Measurements from ENCODE around the gene FAHD2A. TPM values are rescaled to one million over a fixed set of nuclear protein-coding genes. Genes with fewer than 3 reads are reported as not detected.

FAHD2A gene
- total and polyA plus RNA-seq, 2 experiments from 2014 or later = 27.6 to 51.0 TPM

DNA sequence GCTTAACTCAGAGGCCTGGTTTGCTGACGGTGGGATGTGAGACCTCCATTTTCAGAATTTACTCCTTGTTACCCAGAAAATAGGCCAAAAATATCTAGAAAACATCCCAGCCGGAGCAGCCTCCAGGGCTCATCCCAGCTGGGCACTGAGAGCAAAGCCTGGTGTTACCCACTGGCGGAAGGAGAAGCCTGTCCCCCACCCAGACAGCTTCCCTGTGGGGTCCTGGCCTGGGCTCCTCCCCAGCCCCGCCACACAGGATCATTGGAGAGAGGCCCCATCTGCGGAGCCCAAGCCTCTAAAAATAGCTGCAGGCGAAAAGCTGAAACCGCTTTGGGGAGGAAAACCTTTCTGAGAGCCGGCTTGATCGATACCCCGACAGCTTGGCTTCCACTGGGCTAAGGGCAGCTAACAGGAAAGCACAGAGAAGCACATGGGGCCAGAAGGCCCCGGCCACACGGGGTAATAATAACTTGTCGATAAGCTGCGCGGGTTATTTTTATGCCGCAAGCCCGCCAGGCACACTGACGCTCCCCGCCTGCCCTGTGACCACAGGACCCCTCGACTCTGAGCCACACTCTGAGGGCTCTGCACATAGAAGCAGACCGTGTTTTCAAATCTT is 26.9 kb upstream of the FAHD2A start:
- no peak overlapping the region for H3K4me3 Mint-ChIP-seq
- no peaks in the 10 kb centered on the region; the same call in 1 of the 2 replicates for H3K27me3 ChIP-seq (ENCODE audit: insufficient read depth)
- no peaks in the 10 kb centered on the region for H3K79me2 ChIP-seq (replicated peaks; ENCODE audit: insufficient read depth)
- no peaks in the 10 kb centered on the region; the same call in 1 of the 2 replicates for H3K4me1 ChIP-seq (ENCODE audit: insufficient read depth)
- H3F3A ChIP-seq (replicated peaks; ENCODE audit: low read depth) = no peaks in the 10 kb centered on the region
- no peak overlapping the region for H3K4me2 ChIP-seq
- TF ChIP-seq, protein P1, sequence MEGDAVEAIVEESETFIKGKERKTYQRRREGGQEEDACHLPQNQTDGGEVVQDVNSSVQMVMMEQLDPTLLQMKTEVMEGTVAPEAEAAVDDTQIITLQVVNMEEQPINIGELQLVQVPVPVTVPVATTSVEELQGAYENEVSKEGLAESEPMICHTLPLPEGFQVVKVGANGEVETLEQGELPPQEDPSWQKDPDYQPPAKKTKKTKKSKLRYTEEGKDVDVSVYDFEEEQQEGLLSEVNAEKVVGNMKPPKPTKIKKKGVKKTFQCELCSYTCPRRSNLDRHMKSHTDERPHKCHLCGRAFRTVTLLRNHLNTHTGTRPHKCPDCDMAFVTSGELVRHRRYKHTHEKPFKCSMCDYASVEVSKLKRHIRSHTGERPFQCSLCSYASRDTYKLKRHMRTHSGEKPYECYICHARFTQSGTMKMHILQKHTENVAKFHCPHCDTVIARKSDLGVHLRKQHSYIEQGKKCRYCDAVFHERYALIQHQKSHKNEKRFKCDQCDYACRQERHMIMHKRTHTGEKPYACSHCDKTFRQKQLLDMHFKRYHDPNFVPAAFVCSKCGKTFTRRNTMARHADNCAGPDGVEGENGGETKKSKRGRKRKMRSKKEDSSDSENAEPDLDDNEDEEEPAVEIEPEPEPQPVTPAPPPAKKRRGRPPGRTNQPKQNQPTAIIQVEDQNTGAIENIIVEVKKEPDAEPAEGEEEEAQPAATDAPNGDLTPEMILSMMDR (conservative IDR thresholded peaks at IDR 0.05; ENCODE audit: low read depth in 2 of 2) = no peak
- TF ChIP-seq EZH2 (IDR thresholded peaks at IDR 0.05; ENCODE audit: low read depth, unreplicated experiment) = no peak
- no peak for TF ChIP-seq STAT1 (IDR thresholded peaks at IDR 0.05; ENCODE audit: unreplicated experiment)
- no peak for TF ChIP-seq CREB1 (CRISPR knock-in tag; IDR thresholded peaks at IDR 0.05; ENCODE audit: low read depth)
- TF ChIP-seq, protein P2, sequence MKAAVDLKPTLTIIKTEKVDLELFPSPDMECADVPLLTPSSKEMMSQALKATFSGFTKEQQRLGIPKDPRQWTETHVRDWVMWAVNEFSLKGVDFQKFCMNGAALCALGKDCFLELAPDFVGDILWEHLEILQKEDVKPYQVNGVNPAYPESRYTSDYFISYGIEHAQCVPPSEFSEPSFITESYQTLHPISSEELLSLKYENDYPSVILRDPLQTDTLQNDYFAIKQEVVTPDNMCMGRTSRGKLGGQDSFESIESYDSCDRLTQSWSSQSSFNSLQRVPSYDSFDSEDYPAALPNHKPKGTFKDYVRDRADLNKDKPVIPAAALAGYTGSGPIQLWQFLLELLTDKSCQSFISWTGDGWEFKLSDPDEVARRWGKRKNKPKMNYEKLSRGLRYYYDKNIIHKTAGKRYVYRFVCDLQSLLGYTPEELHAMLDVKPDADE (IDR thresholded peaks at IDR 0.05) = no peak
- TF ChIP-seq, protein P3, sequence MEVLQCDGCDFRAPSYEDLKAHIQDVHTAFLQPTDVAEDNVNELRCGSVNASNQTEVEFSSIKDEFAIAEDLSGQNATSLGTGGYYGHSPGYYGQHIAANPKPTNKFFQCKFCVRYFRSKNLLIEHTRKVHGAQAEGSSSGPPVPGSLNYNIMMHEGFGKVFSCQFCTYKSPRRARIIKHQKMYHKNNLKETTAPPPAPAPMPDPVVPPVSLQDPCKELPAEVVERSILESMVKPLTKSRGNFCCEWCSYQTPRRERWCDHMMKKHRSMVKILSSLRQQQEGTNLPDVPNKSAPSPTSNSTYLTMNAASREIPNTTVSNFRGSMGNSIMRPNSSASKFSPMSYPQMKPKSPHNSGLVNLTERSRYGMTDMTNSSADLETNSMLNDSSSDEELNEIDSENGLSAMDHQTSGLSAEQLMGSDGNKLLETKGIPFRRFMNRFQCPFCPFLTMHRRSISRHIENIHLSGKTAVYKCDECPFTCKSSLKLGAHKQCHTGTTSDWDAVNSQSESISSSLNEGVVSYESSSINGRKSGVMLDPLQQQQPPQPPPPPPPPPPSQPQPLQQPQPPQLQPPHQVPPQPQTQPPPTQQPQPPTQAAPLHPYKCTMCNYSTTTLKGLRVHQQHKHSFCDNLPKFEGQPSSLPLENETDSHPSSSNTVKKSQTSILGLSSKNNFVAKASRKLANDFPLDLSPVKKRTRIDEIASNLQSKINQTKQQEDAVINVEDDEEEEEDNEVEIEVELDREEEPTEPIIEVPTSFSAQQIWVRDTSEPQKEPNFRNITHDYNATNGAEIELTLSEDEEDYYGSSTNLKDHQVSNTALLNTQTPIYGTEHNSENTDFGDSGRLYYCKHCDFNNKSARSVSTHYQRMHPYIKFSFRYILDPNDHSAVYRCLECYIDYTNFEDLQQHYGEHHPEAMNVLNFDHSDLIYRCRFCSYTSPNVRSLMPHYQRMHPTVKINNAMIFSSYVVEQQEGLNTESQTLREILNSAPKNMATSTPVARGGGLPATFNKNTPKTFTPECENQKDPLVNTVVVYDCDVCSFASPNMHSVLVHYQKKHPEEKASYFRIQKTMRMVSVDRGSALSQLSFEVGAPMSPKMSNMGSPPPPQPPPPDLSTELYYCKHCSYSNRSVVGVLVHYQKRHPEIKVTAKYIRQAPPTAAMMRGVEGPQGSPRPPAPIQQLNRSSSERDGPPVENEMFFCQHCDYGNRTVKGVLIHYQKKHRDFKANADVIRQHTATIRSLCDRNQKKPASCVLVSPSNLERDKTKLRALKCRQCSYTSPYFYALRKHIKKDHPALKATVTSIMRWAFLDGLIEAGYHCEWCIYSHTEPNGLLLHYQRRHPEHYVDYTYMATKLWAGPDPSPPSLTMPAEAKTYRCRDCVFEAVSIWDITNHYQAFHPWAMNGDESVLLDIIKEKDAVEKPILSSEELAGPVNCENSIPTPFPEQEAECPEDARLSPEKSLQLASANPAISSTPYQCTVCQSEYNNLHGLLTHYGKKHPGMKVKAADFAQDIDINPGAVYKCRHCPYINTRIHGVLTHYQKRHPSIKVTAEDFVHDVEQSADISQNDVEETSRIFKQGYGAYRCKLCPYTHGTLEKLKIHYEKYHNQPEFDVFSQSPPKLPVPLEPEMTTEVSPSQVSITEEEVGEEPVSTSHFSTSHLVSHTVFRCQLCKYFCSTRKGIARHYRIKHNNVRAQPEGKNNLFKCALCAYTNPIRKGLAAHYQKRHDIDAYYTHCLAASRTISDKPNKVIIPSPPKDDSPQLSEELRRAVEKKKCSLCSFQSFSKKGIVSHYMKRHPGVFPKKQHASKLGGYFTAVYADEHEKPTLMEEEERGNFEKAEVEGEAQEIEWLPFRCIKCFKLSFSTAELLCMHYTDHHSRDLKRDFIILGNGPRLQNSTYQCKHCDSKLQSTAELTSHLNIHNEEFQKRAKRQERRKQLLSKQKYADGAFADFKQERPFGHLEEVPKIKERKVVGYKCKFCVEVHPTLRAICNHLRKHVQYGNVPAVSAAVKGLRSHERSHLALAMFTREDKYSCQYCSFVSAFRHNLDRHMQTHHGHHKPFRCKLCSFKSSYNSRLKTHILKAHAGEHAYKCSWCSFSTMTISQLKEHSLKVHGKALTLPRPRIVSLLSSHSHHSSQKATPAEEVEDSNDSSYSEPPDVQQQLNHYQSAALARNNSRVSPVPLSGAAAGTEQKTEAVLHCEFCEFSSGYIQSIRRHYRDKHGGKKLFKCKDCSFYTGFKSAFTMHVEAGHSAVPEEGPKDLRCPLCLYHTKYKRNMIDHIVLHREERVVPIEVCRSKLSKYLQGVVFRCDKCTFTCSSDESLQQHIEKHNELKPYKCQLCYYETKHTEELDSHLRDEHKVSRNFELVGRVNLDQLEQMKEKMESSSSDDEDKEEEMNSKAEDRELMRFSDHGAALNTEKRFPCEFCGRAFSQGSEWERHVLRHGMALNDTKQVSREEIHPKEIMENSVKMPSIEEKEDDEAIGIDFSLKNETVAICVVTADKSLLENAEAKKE (CRISPR knock-in tag; IDR thresholded peaks at IDR 0.05) = no peak
- no peak for TF ChIP-seq ZNF331 (CRISPR knock-in tag; IDR thresholded peaks at IDR 0.05; ENCODE audit: low read depth)
- no peak for TF ChIP-seq EZH2phosphoT487 (IDR thresholded peaks at IDR 0.05; ENCODE audit: unreplicated experiment)
- no peak for TF ChIP-seq NANOG (IDR thresholded peaks at IDR 0.05; ENCODE audit: borderline replicate concordance)
- no peak for TF ChIP-seq JUNB (IDR thresholded peaks at IDR 0.05; ENCODE audit: unreplicated experiment)
- TF ChIP-seq POLR2AphosphoS5 (IDR thresholded peaks at IDR 0.05; ENCODE audit: low read depth) = no peak
- TF ChIP-seq REST (IDR thresholded peaks at IDR 0.05; ENCODE audit: unreplicated experiment) = no peak
- TF ChIP-seq ZNF114 (CRISPR knock-in tag; IDR thresholded peaks at IDR 0.05) = no peak
- DNase-seq (ENCODE audit: low spot score) (no peak), ATAC-seq (no peak)
- H3K9me3 Mint-ChIP-seq = no peaks in the 10 kb centered on the region
- H3K27ac ChIP-seq (ENCODE audit: low read depth) = no peak overlapping the region
- H3K36me3 Mint-ChIP-seq (ENCODE audit: low read depth) = no peaks in the 10 kb centered on the region
- no peaks in the 10 kb centered on the region for H3K9me2 ChIP-seq (ENCODE audit: insufficient read depth)
- H3K27me3 Mint-ChIP-seq (ENCODE audit: insufficient read depth, low read depth, poor library complexity) = peaks cover 7% of the 10 kb centered on the region
- no peak overlapping the region; the same call in 1 of the 2 replicates for H2AFZ ChIP-seq
- no peaks in the 10 kb centered on the region for H4K20me1 ChIP-seq (replicated peaks; ENCODE audit: insufficient read depth)
- no peak overlapping the region for H3K4me3 ChIP-seq
- no peaks in the 10 kb centered on the region for H3K36me3 ChIP-seq (ENCODE audit: insufficient read depth)
- no peak overlapping the region for H3K27ac Mint-ChIP-seq
- H3K4me1 Mint-ChIP-seq = peaks cover 16% of the 10 kb centered on the region

Measured in GM23338 (cell line).